HepG2 (cell line): ENCODE results near the gene MIB2. TPM values are rescaled to one million over a fixed set of nuclear protein-coding genes. Genes with fewer than 3 reads are reported as not detected.

Experiments
- ASH2L ChIP-seq: fragments of 300-600, 200-600 bp; sonication (generic); IDR thresholded peaks from 2 replicates; pipeline ENCODE4 v1.7.0; 2017; ENCODE audit warnings: low read depth, mild to moderate bottlenecking, moderate library complexity, mixed read lengths, low read length; ENCODE audit not compliant: insufficient read length
- ATF2 ChIP-seq: sonication (generic); formaldehyde crosslinking; IDR thresholded peaks from 2 replicates; pipeline ENCODE4 v1.4.0; 2020; ENCODE audit warnings: missing genetic modification reagents
- CCDC6 ChIP-seq: sonication (generic); formaldehyde crosslinking; IDR thresholded peaks from 2 replicates; pipeline ENCODE4 v1.8.1; 2022; ENCODE audit warnings: mild to moderate bottlenecking, missing genetic modification reagents, moderate library complexity
- GABPA ChIP-seq, 2 experiments: IDR thresholded peaks; 2 replicates each; pipeline ENCODE4 v1.6.1; 2011 to 2016; ENCODE audit warnings: low read depth in 2 of 2, low read length in 1 of 2, missing biosample characterization in 1 of 2, missing genetic modification characterization in 1 of 2
- HMG20B ChIP-seq: conservative IDR thresholded peaks from 2 replicates; pipeline ENCODE4 v1.6.1; 2016; ENCODE audit warnings: missing genetic modification reagents, missing compliant biosample characterization
- TAF1 ChIP-seq: sonication (generic); formaldehyde crosslinking; IDR thresholded peaks from 2 replicates; pipeline ENCODE4 v1.4.0; 2020; ENCODE audit warnings: missing genetic modification reagents
- UBTF ChIP-seq: sonication (generic); formaldehyde crosslinking; IDR thresholded peaks from 2 replicates; pipeline ENCODE4 v1.4.0; 2020; ENCODE audit warnings: mild to moderate bottlenecking, missing genetic modification reagents
- ZBTB1 ChIP-seq: sonication (generic); formaldehyde crosslinking; IDR thresholded peaks from 2 replicates; pipeline ENCODE4 v1.4.0; 2020; ENCODE audit warnings: missing genetic modification reagents, borderline replicate concordance
- ZBTB38 ChIP-seq: sonication (generic); formaldehyde crosslinking; IDR thresholded peaks from 2 replicates; pipeline ENCODE4 v1.5.1; 2020; ENCODE audit warnings: mild to moderate bottlenecking, missing genetic modification reagents
- ZBTB7B ChIP-seq: sonication (generic); formaldehyde crosslinking; IDR thresholded peaks from 2 replicates; pipeline ENCODE4 v1.4.0; 2020; ENCODE audit warnings: missing genetic modification reagents
- ZFP36L1 ChIP-seq: sonication (generic); formaldehyde crosslinking; IDR thresholded peaks from 2 replicates; pipeline ENCODE4 v1.8.0; 2022; ENCODE audit warnings: mild to moderate bottlenecking, missing genetic modification reagents, moderate library complexity
- ZMYM4 ChIP-seq: sonication (generic); formaldehyde crosslinking; IDR thresholded peaks from 2 replicates; pipeline ENCODE4 v1.8.1; 2023; ENCODE audit warnings: mild to moderate bottlenecking, missing genetic modification reagents
- ZNF101 ChIP-seq: sonication (generic); formaldehyde crosslinking; IDR thresholded peaks from 2 replicates; pipeline ENCODE4 v1.4.0; 2020; ENCODE audit warnings: mild to moderate bottlenecking, low read depth, missing genetic modification reagents, borderline replicate concordance
- ZNF281 ChIP-seq: sonication (generic); formaldehyde crosslinking; IDR thresholded peaks from 2 replicates; pipeline ENCODE4 v1.4.0; 2020; ENCODE audit warnings: missing genetic modification reagents, borderline replicate concordance
- ZNF317 ChIP-seq: sonication (generic); formaldehyde crosslinking; IDR thresholded peaks from 2 replicates; pipeline ENCODE4 v1.5.0; 2020; ENCODE audit warnings: mild to moderate bottlenecking, missing genetic modification reagents
- ZNF337 ChIP-seq: sonication (generic); formaldehyde crosslinking; IDR thresholded peaks from 2 replicates; pipeline ENCODE4 v1.5.1; 2020; ENCODE audit warnings: missing genetic modification reagents, low read depth, mild to moderate bottlenecking, borderline replicate concordance
- ZNF446 ChIP-seq: sonication (generic); formaldehyde crosslinking; IDR thresholded peaks from 2 replicates; pipeline ENCODE4 v1.5.0; 2020; ENCODE audit warnings: mild to moderate bottlenecking, missing genetic modification reagents
- ZNF547 ChIP-seq: sonication (generic); formaldehyde crosslinking; IDR thresholded peaks from 2 replicates; pipeline ENCODE4 v1.5.1; 2020; ENCODE audit warnings: mild to moderate bottlenecking, missing genetic modification reagents
- ZNF570 ChIP-seq: sonication (generic); formaldehyde crosslinking; IDR thresholded peaks from 2 replicates; pipeline ENCODE4 v1.4.0; 2020; ENCODE audit warnings: mild to moderate bottlenecking, missing genetic modification reagents, borderline replicate concordance
- ZNF674 ChIP-seq: sonication (generic); formaldehyde crosslinking; IDR thresholded peaks from 2 replicates; pipeline ENCODE4 v1.5.0; 2020; ENCODE audit warnings: low read depth, mild to moderate bottlenecking, missing genetic modification reagents
- ZNF776 ChIP-seq: sonication (generic); formaldehyde crosslinking; IDR thresholded peaks from 2 replicates; pipeline ENCODE4 v1.4.0; 2020; ENCODE audit warnings: mild to moderate bottlenecking, missing genetic modification reagents
- ZSCAN31 ChIP-seq: sonication (generic); formaldehyde crosslinking; IDR thresholded peaks from 2 replicates; pipeline ENCODE4 v1.5.0; 2020; ENCODE audit warnings: low read depth, mild to moderate bottlenecking, missing genetic modification reagents
- polyA plus RNA-seq, 8 experiments: library from polyadenylated mRNA; depleted of rRNA in 3 of 8; stranded (reverse) in 7 of 8; unstranded in 1 of 8; fragments of >200 nt; fragmentation: Illumina TruSeq in 4 of 8; extraction: Trizol in 4 of 8; gene quantifications; 2 replicates each; pipeline versions ENCODE4 v1.2.1 to v1.2.3, GENCODE V29; 2011 to 2016; ENCODE audit warnings: low read depth in 4 of 8, missing spikeins in 1 of 8, mixed read lengths in 1 of 8; ENCODE audit not compliant: insufficient read depth in 1 of 8
- total RNA-seq, 5 experiments: library from RNA; depleted of rRNA; stranded (reverse); fragments of >200 nt; fragmentation: Illumina TruSeq; extraction: Trizol; gene quantifications; 2 replicates each; pipeline ENCODE4 v1.2.3, GENCODE V29; 2016; ENCODE audit warnings: low read depth in 1 of 5

The MIB2 gene
- total and polyA plus RNA-seq, 2 of the 13 experiments (the other 11 are each of a cell fraction or from before 2014, with no cell fraction given): 19.9 to 30.4 TPM

- TF ChIP-seq UBTF (peak; percentile 83), ZNF674 (0 out of 2 replicates have a peak, but pooled peaks have one; percentile 16), ZNF446 (peak; percentile 40; the same call in 1 of the 2 replicates), ZFP36L1 (CRISPR knock-in tag) (peak; percentile 27; the same call in 1 of the 2 replicates), ZBTB38 (CRISPR knock-in tag) (0 out of 2 replicates have a peak, but pooled peaks have one; percentile 8), ZNF281 (CRISPR knock-in tag) (no peak), ZNF776 (CRISPR knock-in tag) (0 out of 2 replicates have a peak, but pooled peaks have one; percentile 30), ZNF570 (peak; percentile 56; the same call in 1 of the 2 replicates), TAF1 (CRISPR knock-in tag) (0 out of 2 replicates have a peak, but pooled peaks have one; percentile 64), ZNF317 (CRISPR knock-in tag) (peak; percentile 44; the same call in 1 of the 2 replicates), ATF2 (no peak), ZNF337 (no peak), ASH2L (peak; percentile 79), HMG20B (CRISPR knock-in tag) (0 out of 2 replicates have a peak, but pooled peaks have one; percentile 11), ZBTB7B (CRISPR knock-in tag) (peak; percentile 67; the same call in 1 of the 2 replicates), ZNF547 (CRISPR knock-in tag) (peak; percentile 10; the same call in 1 of the 2 replicates), ZNF101 (CRISPR knock-in tag) (0 out of 2 replicates have a peak, but pooled peaks have one; percentile 48), ZMYM4 (CRISPR knock-in tag) (peak; percentile 7; the same call in 1 of the 2 replicates), ZBTB1 (CRISPR knock-in tag) (no peak; the same call in 1 of the 2 replicates), GABPA (IDR thresholded peaks at IDR 0.05; ENCODE audit: low read depth, low read length) (peak; percentile 46), GABPA (CRISPR knock-in tag; IDR thresholded peaks at IDR 0.05; ENCODE audit: low read depth) (no peak), ZSCAN31 (CRISPR knock-in tag) (0 out of 2 replicates have a peak, but pooled peaks have one; percentile 46), CCDC6 (0 out of 2 replicates have a peak, but pooled peaks have one; percentile 1)
Measured at GRCh38 chr1:1573843-1574720, 41.2 kb upstream of the MIB2 start (continued).
